Subcutaneous adipose tissue (tissue), 4 donors: ENCODE data around the gene DCUN1D2. TPM values are rescaled to one million over a fixed set of nuclear protein-coding genes. Genes with fewer than 3 reads are reported as not detected.

Experiments used
- total RNA-seq, 4 donors: library from RNA; depleted of rRNA; stranded (reverse); fragments of >200 nt; gene quantifications; one replicate each; pipeline ENCODE4 v1.1.0, GENCODE V29; 2016
- TF ChIP-seq, protein P1 (sequence below): fragments of 450-650 bp; IDR thresholded peaks from one replicate; pipeline ENCODE4 v1.5.1; 2016; ENCODE audit warnings: low read depth, mild to moderate bottlenecking, control low read depth, antibody characterized with exemption, moderate library complexity

The DCUN1D2 gene
- total RNA-seq, 4 donors from 2014 or later = 15.1 to 22.2 (median 18.8) TPM

DNA sequence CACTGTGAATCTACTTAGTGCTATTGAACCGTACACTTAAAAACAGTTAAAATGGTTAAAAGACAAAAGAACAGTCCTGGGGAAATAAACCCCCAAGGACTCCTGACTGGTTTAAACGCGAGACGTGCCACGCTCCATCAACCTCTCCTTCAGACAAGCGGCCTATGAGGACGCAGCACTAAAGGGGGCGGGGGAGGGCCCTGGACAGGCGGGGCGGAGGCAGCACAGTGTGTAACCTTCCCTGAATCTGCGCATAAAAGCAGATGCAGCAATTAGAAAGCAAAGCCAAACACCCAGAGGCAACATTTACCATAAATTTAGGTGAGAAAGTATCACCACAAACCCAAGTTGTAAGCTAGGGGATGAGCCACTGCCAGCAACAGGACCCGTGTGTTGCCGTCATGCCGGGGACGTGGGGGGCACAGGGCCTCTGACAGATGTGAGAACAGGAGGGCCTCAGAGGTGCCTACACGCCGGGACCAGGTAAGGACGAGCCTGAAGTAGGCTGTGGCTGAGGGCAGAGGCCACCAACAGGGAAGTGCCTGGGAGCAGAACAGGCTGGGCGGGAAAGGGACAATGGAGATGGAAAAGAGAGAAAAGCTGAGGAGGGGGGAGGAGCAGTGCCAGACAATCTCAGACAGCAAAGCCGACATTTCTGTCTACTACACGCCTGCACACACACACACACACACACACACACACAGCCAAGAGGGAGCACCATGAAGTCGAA lies 21.9 kb downstream of the DCUN1D2 start:
- TF ChIP-seq, protein P1, sequence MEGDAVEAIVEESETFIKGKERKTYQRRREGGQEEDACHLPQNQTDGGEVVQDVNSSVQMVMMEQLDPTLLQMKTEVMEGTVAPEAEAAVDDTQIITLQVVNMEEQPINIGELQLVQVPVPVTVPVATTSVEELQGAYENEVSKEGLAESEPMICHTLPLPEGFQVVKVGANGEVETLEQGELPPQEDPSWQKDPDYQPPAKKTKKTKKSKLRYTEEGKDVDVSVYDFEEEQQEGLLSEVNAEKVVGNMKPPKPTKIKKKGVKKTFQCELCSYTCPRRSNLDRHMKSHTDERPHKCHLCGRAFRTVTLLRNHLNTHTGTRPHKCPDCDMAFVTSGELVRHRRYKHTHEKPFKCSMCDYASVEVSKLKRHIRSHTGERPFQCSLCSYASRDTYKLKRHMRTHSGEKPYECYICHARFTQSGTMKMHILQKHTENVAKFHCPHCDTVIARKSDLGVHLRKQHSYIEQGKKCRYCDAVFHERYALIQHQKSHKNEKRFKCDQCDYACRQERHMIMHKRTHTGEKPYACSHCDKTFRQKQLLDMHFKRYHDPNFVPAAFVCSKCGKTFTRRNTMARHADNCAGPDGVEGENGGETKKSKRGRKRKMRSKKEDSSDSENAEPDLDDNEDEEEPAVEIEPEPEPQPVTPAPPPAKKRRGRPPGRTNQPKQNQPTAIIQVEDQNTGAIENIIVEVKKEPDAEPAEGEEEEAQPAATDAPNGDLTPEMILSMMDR = no peak

DNA sequence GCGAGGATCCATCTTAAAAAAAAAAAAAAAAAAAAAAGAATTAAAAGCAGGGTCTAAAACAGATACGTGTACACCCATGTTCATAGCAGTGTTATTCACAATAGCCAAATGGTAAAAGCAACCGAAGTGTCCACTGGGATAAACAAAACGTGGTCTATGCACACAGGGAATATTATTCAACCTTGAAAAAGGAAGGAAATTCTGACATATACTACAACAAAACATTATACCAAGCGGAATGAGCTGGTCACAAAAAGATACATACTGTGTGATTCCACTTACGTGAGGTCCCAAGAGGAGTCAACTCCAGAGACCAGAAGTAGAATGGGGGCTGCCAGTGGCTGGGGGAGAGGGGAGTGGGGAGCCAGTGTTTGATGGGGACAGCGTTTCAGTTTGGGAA lies 22.5 kb downstream of the DCUN1D2 start:
- TF ChIP-seq, protein P1 = no peak

DNA sequence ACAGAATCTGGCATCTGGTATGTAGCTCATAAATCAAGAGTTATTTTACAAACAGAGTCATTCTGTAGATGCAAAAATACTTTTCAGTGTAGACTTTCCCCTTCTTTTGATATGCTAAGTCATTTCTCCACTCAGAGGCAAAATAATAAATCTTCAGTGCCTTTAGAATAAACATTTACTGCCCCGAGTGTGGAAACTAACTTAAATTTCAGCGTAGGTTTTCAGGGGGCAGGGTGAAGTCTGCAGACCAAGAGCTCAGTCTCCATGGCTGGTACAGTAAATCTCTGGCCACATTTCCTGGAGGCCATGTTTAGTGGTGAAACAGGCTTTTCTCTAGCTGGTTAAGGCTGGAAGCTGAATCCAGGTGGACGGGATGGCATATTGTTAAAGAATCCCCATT lies 24.1 kb downstream of the DCUN1D2 start:
- TF ChIP-seq, protein P1 = no peak

DNA sequence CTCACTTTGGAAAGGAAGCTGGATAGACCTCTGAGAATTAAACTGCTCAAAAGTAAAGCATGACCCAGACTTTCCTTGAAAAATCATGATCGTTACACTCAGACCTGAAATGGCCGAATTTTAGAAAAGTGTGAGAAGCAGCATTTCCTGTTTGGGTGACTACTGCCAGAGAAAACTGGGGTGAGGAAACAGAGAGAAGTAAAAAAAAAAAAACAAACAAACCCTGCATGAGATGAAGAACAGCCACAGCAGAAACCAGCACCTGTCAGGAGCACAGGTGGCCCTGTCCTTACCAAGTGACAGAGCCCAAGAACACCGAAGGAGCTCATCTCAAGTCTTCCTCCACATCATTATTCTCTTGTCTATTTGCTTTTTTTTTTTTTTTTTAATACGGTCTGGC lies 25.2 kb downstream of the DCUN1D2 start:
- TF ChIP-seq, protein P1 = no peak

DNA sequence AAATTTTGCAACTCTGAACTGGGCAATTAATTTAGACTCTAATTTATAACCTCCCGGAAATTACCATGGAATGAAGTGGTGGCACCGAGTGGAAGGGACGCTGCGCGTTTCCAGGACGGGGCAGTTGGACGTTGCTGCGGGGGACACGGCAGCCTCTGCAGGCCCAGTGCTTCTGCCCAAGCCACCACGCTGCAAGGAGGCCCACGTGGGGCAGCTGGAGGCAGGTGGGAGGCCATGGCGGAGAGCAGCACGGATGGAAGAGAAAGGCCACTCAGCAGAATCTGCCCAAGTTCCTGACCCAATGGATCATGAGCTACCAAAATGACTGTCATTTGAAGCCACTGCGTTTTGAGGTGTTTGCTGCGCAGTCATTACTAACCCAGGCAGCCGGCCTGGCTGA lies 26.0 kb downstream of the DCUN1D2 start:
- TF ChIP-seq, protein P1 = no peak

DNA sequence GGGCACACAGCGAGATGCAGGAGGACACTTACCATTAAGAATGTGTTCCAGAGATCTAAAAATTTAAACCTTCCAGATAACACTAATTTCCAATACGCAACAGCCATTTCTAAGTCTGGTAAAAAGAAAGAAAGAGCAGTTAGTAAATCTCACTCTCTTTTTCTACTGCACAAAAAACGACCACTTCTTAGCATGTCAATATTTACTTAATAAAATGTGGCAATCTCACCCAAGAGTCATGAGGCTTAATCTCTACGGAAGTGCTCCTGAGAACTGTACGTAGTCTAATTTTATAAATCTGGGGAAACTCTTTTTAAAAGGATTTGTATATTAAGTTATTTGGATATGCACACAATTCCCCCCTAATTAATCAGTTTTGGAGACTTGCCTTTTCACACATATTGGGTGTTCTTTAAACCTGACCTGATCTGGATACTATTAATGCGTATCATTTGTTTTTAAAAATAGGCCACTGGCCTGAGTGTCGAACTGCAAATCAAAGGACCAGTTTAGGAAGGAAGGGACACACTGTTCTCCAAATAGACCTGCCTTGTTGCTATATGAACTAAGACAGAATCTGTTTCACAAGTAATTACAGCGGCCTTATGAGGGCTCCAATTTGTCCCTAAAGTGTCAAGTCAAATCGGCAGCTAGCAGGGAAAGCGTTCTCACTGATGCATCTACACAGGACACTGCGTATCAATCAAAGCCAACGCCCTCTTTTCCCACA lies 29.3 kb downstream of the DCUN1D2 start:
- TF ChIP-seq, protein P1 = no peak

DNA sequence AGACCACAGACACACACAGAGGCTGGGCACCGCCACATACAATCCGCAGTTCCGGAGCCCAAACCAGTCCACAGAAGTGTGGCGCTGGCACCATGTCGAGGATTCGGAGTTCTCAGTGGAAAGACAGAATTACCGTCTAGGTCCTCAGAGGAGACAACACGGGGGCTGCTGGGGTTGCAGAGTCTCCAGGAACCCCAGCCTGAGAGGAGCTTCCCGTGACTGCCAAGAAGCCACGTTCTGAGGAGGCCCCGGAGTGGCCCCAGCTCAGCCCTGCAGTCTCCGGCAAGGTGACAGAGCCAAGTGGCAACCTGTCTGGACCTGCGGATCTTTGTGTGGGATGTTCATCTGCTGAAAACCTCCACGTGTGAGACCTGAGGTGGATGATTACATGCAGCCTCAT lies 29.9 kb downstream of the DCUN1D2 start:
- TF ChIP-seq, protein P1 = no peak
